Lower lobe of right lung (tissue), 2 donors: ENCODE data around the gene CA10. TPM values are rescaled to one million over a fixed set of nuclear protein-coding genes. Genes with fewer than 3 reads are reported as not detected.

ENCODE experiments used
- ATAC-seq, 2 donors: fragments of 200-7000 bp; cut with Tn5 transposase; one replicate each; pipeline ENCODE4 v1.9.1; 2020 to 2022; ENCODE audit warnings: mild to moderate bottlenecking in 2 of 2, moderate library complexity in 2 of 2
- DNase-seq: peaks from one replicate; pipeline ENCODE4 v3.0.0-alpha.2; 2020
- H3K27ac ChIP-seq: fragments of 200-600 bp; one replicate; pipeline ENCODE4 v1.8.0; 2022
- H3K27me3 ChIP-seq: fragments of 200-600 bp; one replicate; pipeline ENCODE4 v1.8.0; 2022; ENCODE audit warnings: low read depth
- H3K36me3 ChIP-seq: fragments of 200-600 bp; one replicate; pipeline ENCODE4 v1.8.0; 2022; ENCODE audit warnings: mild to moderate bottlenecking
- H3K4me1 ChIP-seq: fragments of 200-600 bp; one replicate; pipeline ENCODE4 v1.8.0; 2022
- H3K4me3 ChIP-seq: fragments of 200-600 bp; one replicate; pipeline ENCODE4 v1.8.0; 2022; ENCODE audit warnings: mild to moderate bottlenecking
- H3K9me3 ChIP-seq: fragments of 200-600 bp; one replicate; pipeline ENCODE4 v1.8.0; 2022
- CTCF ChIP-seq: fragments of 200-600 bp; IDR thresholded peaks from one replicate; pipeline ENCODE4 v1.8.0; 2022; ENCODE audit warnings: antibody characterized with exemption, mild to moderate bottlenecking
- intact Hi-C: fragments of 100-400 bp; cut with DNase I; formaldehyde crosslinking; loops from one replicate; pipeline ENCODE4 v1.11.0; 2022
- total RNA-seq: library from RNA; stranded (reverse); fragmentation: NEBNext Ultra II Directional; extraction: Animal tissue kit (Norgen Biotek cat#: 25700); gene quantifications from one replicate; pipeline ENCODE4 v1.2.1, GENCODE V29; 2021
- donor health status: DM: no; HTN: yes; CAD: no; lungs with severe emphysema.

Gene CA10
- total RNA-seq, 1 donor from 2014 or later = not detected

GRCh38 chr17:51946311-51946710 is 212.2 kb downstream of the CA10 start:
- TF ChIP-seq CTCF = no peak
- intact Hi-C loops = no loop called here

DNA sequence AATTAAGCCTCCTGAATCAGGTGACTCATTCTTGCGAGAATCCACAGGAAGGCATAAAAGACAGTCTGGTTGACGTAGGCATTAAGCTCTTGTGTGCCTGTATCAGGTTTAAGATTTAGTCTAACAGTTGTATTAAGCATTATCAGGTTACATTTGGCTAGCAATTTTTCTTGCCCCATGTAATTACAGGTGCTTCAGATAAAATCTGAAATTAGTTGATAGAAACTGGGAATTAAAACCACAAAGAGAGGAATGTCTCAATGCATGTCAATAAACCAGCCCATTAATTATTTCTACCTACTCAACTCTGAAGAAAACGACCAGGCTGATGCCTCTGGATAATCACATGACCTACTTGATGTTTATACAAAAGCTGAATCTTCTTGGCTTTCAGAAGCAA is 217.2 kb downstream of the CA10 start:
- H3K27me3 ChIP-seq = no peaks in the 10 kb centered on the region
- no peak for ATAC-seq
- no peaks in the 10 kb centered on the region for H3K4me1 ChIP-seq

More at GRCh38 chr17:51946311-51946710, 212.2 kb downstream of the CA10 start:
- Histone ChIP-seq H3K4me3 (no peak overlapping the region), H3K27ac (no peak overlapping the region), H3K27me3 (no peaks in the 10 kb centered on the region), H3K4me1 (no peaks in the 10 kb centered on the region), H3K36me3 (no peaks in the 10 kb centered on the region), H3K9me3 (no peaks in the 10 kb centered on the region)
- DNase-seq (no peak), ATAC-seq (no peak)

DNA sequence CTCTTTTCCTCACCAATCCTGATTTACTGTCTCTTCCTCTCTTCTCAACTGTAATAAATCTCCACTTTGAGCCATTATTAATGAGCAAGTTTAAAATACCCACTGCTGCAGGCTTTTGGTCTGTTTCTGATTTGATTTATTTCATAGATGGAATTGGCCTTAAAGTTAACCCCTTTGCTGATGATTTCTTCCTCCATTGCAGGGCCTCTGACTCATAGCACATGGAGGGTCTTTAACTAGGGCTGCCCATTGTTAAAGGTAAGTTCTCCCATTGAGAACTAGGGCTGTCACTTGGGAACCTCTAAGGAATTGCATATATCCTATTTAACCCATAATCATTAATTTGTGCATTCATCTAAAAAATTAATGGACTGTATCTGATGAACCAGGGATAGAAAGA is 221.2 kb downstream of the CA10 start:
- Histone ChIP-seq H3K27ac (no peak overlapping the region), H3K27me3 (no peaks in the 10 kb centered on the region), H3K4me3 (no peak overlapping the region), H3K4me1 (no peaks in the 10 kb centered on the region), H3K9me3 (no peaks in the 10 kb centered on the region), H3K36me3 (no peaks in the 10 kb centered on the region)
- DNase-seq (no peak), ATAC-seq (no peak)
- intact Hi-C loops = loop anchor here (5.0 kb wide), 1 partner anchor 50 kb away; no protein-coding TSS in a partner anchor
- no peak for TF ChIP-seq CTCF

More for the DNA sequence above, 217.2 kb downstream of the CA10 start:
- no peak overlapping the region for H3K27ac ChIP-seq
- H3K36me3 ChIP-seq = no peaks in the 10 kb centered on the region
- no peaks in the 10 kb centered on the region for H3K9me3 ChIP-seq
- TF ChIP-seq CTCF = no peak
- intact Hi-C loops = no loop called here
- no peak for DNase-seq
- H3K4me3 ChIP-seq = no peak overlapping the region

GRCh38 chr17:51935477-51935876 is 223.0 kb downstream of the CA10 start:
- TF ChIP-seq CTCF = no peak
- ATAC-seq (no peak), DNase-seq (no peak)
- H3K4me3 ChIP-seq = no peak overlapping the region
- H3K36me3 ChIP-seq = no peaks in the 10 kb centered on the region
- H3K27ac ChIP-seq = no peak overlapping the region
- H3K4me1 ChIP-seq = no peaks in the 10 kb centered on the region
- no peaks in the 10 kb centered on the region for H3K9me3 ChIP-seq
- no peaks in the 10 kb centered on the region for H3K27me3 ChIP-seq
- intact Hi-C loops = loop anchor here (5.0 kb wide), 1 partner anchor 52 kb away; no protein-coding TSS in a partner anchor

DNA sequence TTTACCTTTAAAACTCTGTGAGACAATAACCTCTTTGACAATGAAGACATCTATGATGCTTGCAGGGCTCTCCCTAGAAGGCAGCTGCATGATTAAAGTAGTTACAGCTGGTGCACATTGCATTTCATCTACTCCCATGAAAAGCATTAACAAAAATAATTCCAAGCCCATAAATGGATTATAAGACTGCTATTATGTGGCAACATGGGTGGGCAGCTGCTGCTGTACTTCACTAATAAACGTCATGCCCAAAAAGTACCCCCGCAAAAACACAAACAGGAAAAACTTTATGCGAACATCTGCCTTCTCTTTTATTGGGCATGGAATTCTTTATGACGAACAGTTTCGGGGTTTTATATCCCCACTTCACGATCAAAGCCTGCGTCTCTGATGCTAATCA is 224.9 kb downstream of the CA10 start:
- Histone ChIP-seq H3K36me3 (no peaks in the 10 kb centered on the region), H3K9me3 (no peaks in the 10 kb centered on the region), H3K4me3 (no peak overlapping the region), H3K4me1 (no peaks in the 10 kb centered on the region), H3K27ac (no peak overlapping the region), H3K27me3 (no peaks in the 10 kb centered on the region)
- no peak for ATAC-seq
- no peak for TF ChIP-seq CTCF
- no peak for DNase-seq
- intact Hi-C loops = no loop called here

DNA sequence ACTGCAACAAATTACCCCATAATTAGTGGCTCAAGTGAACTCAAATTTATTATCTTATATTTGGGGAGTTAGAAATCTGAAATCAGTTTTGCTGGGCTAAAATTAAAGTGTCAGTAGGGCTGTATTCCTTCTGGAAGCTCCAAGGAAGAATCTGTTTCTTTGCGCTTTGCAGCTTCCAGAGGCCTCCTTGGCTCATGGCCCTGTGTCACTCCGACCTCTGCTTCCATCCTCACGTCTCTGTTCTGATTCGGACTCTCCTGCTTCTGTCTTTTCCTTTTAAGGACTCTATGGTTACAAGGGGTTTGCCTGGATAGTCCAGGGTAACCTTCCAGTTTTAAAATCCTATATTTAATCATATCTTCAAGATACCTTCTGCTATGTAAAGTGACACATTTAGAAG is 232.1 kb downstream of the CA10 start:
- Histone ChIP-seq H3K4me3 (no peak overlapping the region), H3K27ac (no peak overlapping the region), H3K27me3 (no peaks in the 10 kb centered on the region), H3K36me3 (no peaks in the 10 kb centered on the region), H3K4me1 (no peaks in the 10 kb centered on the region), H3K9me3 (no peaks in the 10 kb centered on the region)
- no peak for TF ChIP-seq CTCF
- no peak for DNase-seq
- no peak for ATAC-seq
- intact Hi-C loops = no loop called here
